HG02759 (cell line): ENCODE results near the gene PRAMEF10.
"Not testable (repeated sequence)": the region's sequence is repeated elsewhere in the genome, so short reads cannot be mapped to it uniquely, and the experiment has no call there.

Experiments used
- ATAC-seq: cut with Tn5 transposase; IDR thresholded peaks from one replicate; pipeline ENCODE4 v1.9.1; 2021; ENCODE audit warnings: mild to moderate bottlenecking, moderate library complexity; ENCODE audit not compliant: unreplicated experiment

The PRAMEF10 gene

GRCh38 chr1:12898170-12898569, at the start of gene PRAMEF10:
Gene PRAMEF10 (minus strand): TSS chr1:12898270. CDS start chr1:12895847, 2,423 bp downstream.
- not testable (repeated sequence) for ATAC-seq

- ATAC-seq: not testable (repeated sequence)
Observed at GRCh38 chr1:12947480-12947879, 49.4 kb upstream of the PRAMEF10 start, which contains the start of gene PRAMEF6. Gene PRAMEF6 (minus strand): TSS chr1:12947580. CDS start chr1:12942518, 5,062 bp downstream.

GRCh38 chr1:12924368-12924767, 26.3 kb upstream of the PRAMEF10 start:
- ATAC-seq: not testable (repeated sequence)

GRCh38 chr1:12921749-12922148, 23.7 kb upstream of the PRAMEF10 start:
- ATAC-seq: not testable (repeated sequence)

GRCh38 chr1:12916310-12916709, 18.2 kb upstream of the PRAMEF10 start, which contains the start of gene PRAMEF7:
Gene PRAMEF7 (plus strand): TSS chr1:12916610. CDS start chr1:12917693, 1,083 bp downstream.
- ATAC-seq: not testable (repeated sequence)

- ATAC-seq: not testable (repeated sequence)
Observed at GRCh38 chr1:12903793-12904572, 5.9 kb upstream of the PRAMEF10 start.

GRCh38 chr1:12899186-12899585, 1.1 kb upstream of the PRAMEF10 start:
- not testable (repeated sequence) for ATAC-seq

GRCh38 chr1:12886101-12886500, 12.0 kb downstream of the PRAMEF10 start, which contains the start of gene PRAMEF4:
Gene PRAMEF4 (minus strand): TSS chr1:12886201. CDS start chr1:12883394, 2,807 bp downstream.
- not testable (repeated sequence) for ATAC-seq

GRCh38 chr1:12878453-12878852, 19.6 kb downstream of the PRAMEF10 start:
- ATAC-seq: not testable (repeated sequence)

- not testable (repeated sequence) for ATAC-seq
Observed at GRCh38 chr1:12863131-12863880, 34.8 kb downstream of the PRAMEF10 start.

- not testable (repeated sequence) for ATAC-seq
Observed at GRCh38 chr1:12856786-12857185, 41.3 kb downstream of the PRAMEF10 start, which contains the start of gene PRAMEF2. Gene PRAMEF2 (plus strand): TSS chr1:12857086. CDS start chr1:12859010, 1,924 bp downstream.

- ATAC-seq: no peak
Observed at GRCh38 chr1:12851779-12852178, 46.3 kb downstream of the PRAMEF10 start.

- not testable (repeated sequence) for ATAC-seq
Observed at GRCh38 chr1:12848620-12849019, 49.5 kb downstream of the PRAMEF10 start, which contains the start of gene HNRNPCL1. Gene HNRNPCL1 (minus strand): TSS chr1:12848720. CDS start chr1:12848289, 431 bp downstream.
